Measurements from ENCODE around the gene GLO1. TPM values are rescaled to one million over a fixed set of nuclear protein-coding genes. Genes with fewer than 3 reads are reported as not detected.

GLO1 gene
- total RNA-seq, result 79.2 and 94.5 TPM in 2 replicates

DNA sequence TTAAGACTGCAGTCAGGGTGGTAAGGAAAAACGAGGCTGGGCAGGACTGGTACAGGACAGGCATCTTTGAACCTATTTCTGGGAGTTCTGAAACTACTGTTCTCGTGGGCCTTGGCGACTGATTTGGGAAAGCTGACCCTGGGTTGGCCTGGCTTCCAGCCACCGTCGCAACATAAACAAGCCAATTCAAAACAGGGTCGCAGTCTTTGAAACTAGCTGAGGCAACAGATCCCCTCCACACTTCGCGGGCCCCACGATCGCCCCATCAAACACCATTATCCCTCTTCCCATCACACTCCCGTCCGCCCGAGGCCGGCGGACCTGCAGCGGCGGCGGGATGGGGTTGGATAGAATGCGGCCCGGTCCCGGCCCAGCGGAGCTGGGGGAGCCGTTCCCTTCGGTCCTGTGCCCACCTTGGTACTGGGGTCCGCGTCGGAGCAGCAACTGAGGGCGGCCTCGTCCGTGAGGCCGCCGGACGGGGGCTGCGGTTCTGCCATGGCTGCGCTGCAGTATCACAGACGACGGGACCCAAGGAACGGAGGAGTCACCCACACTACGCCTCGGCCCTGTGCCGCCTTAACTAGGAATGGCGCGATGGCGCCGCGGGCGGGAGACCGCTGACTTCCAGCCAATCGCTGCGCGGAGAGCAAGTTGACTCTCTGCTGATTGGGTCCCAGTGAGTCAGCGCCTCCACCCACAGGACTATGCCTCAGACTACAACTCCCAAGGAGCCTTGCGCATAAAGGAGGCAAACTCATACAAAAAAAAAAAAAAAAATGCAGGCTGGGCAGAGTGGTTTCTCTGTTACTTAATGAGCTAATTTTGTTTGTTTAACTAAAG, at the start of gene GLO1:
Gene GLO1 (minus strand): TSS at position 588 of the 840 bp plus-strand sequence. CDS start 91 bp downstream, at position 497.

DNA sequence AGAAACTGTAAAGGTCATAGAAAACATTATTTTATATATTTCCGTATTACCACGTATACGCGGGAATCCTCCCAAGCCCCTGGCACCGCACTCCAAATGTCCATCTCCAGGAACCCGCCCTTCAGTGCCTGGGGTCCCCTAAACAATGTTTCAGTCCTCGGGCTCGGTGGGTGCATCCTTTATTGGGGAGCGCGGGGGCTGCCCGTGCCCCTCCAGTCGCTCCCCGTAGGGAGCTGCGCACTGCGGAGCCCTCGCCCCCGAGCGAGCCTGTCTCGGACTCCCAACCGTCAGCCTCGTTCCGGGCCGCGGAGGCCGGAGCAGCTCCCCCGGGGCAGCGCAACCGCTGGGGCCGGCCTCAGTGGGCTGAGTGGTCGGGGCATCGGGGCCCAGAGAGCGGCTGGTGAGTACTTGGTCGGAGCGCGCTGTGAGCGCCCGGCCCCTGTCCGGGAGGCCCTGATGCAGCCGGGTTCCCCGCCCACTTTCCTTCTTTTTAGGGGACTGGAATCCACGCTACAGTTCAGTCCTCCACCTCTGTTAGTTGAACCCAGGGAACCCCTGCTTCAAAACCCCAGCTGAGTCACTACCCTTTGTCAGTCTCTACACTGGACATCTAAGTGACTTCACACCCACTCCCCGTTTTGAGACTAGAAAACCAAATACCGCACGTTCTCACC, 12.2 kb upstream of the GLO1 start, which contains the start of gene DNAH8:
Gene DNAH8 (plus strand): TSS at position 296 of the 674 bp plus-strand sequence. CDS start 7,499 bp downstream, outside the sequence.

DNA sequence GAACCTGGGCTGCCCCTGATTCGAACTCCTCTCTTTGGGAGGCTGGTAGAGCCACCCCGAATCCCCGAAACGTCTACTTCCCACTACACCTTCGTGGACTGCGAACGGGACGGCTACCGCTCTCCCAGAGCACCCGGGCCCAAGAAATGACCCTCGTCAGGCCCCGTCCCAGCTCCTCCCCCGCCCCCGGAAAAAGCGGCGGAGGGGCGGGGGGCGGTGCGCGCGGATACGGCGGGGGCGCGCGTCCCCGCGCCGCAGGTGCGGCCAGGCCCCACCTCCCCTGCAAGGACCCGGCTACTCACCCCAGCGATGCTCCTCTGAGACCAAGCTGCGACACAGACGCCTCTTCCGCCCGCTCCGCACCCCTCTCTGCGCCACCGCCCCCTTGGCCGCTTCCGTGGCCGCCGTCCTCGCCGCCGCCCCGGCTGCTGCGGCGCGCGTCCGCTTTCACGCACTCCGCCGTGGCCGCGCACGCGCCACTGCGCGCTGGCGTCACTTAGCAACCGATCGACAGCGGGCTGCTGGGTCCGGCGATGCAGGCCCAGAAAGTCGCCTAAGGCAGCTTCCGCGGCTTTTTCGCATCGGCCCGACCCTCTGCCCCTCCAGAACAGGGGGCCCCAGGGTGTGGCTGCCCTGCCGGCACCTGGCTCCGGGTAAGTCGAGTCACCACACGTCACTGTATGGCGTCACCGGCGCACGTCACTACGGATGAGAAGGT, 63.3 kb downstream of the GLO1 start, which contains the start of gene BTBD9:
Gene BTBD9 (minus strand): TSS at position 432 of the 718 bp plus-strand sequence.

Other genes with a start within 250 kb of the GLO1 start
- gene BTBD9, start 63.2 kb downstream of the GLO1 start, total RNA-seq, result 7.9 and 8.7 TPM in 2 replicates
- under 0.01 TPM in 2 replicates for gene DNAH8, start 12.2 kb upstream of the GLO1 start, total RNA-seq

All from dermis lymphatic vessel endothelial cell (primary cell).